GM12878 (cell line): ENCODE measurements around the gene ANO2. TPM values are rescaled to one million over a fixed set of nuclear protein-coding genes. Genes with fewer than 3 reads are reported as not detected.

ENCODE experiments used
- ATAC-seq: fragments of 200-7000 bp; cut with Tn5 transposase; 3 replicates; pipeline ENCODE4 v1.9.1; 2020; ENCODE audit warnings: mild to moderate bottlenecking, moderate library complexity
- BruUV-seq: library from RNA; stranded (reverse); fragments of 400-500 nt; replicated peaks from 2 replicates; lab custom pipeline; 2021; lab: Mats Ljungman, UMichigan
- CTCF ChIA-PET: fragments of 300-600 bp; sonication (Branson Sonifier 250); formaldehyde crosslinking; extraction: SDS; loops from one replicate; lab custom pipeline; 2021; ENCODE audit warnings: inconsistent platforms; lab: Yijun Ruan, JAX
- POLR2A ChIA-PET: fragments of 350-600 bp; formaldehyde crosslinking; extraction: SDS; loops from one replicate; lab custom pipeline; 2021; ENCODE audit warnings: inconsistent platforms; lab: Charles Lee
- RAD21 ChIA-PET: fragments of 300-600 bp; sonication (Branson Sonifier 250); formaldehyde crosslinking; loops from one replicate; lab custom pipeline; 2023; ENCODE audit warnings: antibody characterized with exemption; ENCODE audit not compliant: unreplicated experiment; lab: Charles Lee
- SMC1A ChIA-PET: fragments of 300-600 bp; sonication (Branson Sonifier 250); formaldehyde crosslinking; loops from one replicate; lab custom pipeline; 2023; ENCODE audit not compliant: unreplicated experiment, uncharacterized antibody; lab: Charles Lee
- DNase-seq: peaks from one replicate; pipeline ENCODE4 v3.0.0-alpha.2; 2011; ENCODE audit warnings: low read depth, low spot score
- FAIRE-seq: peaks from 3 replicates; lab custom pipeline; 2011; peaks lifted over from hg19 to GRCh38; lab: Jason Lieb, UNC
- H2AFZ ChIP-seq: 2 replicates; pipeline ENCODE4 v1.6.0; 2011; ENCODE audit warnings: low read depth, low read length, control low read depth; ENCODE audit not compliant: control insufficient read depth
- H3K27ac ChIP-seq: 2 replicates; pipeline ENCODE4 v1.5.1; 2011; ENCODE audit warnings: control low read depth; ENCODE audit not compliant: control insufficient read depth, insufficient read depth
- H3K27me3 ChIP-seq, 2 experiments: replicated peaks in 1 of 2; 2 replicates each; pipeline versions ENCODE4 v1.6.0 to v1.6.1; 2011; ENCODE audit warnings: low read length in 1 of 2; ENCODE audit not compliant: control insufficient read depth in 2 of 2, insufficient read depth in 2 of 2
- H3K36me3 ChIP-seq, 2 experiments: 2 replicates each; pipeline ENCODE4 v1.5.1; 2011; ENCODE audit warnings: low read length in 1 of 2; ENCODE audit not compliant: control insufficient read depth in 2 of 2, insufficient read depth in 2 of 2
- H3K4me1 ChIP-seq: 2 replicates; pipeline ENCODE4 v1.6.1; 2011; ENCODE audit warnings: mild to moderate bottlenecking, low read length, moderate library complexity, mixed read lengths; ENCODE audit not compliant: control insufficient read depth, insufficient read depth
- H3K4me2 ChIP-seq: 2 replicates; pipeline ENCODE4 v1.6.0; 2011; ENCODE audit warnings: control low read depth; ENCODE audit not compliant: control insufficient read depth, insufficient read depth
- H3K4me3 ChIP-seq: fragments of 200-600 bp; sonication (generic); 2 replicates; pipeline ENCODE4 v1.5.1; 2016
- H3K79me2 ChIP-seq: 2 replicates; pipeline ENCODE4 v1.6.0; 2011; ENCODE audit warnings: low read length; ENCODE audit not compliant: control insufficient read depth, insufficient read depth
- H3K9ac ChIP-seq: 2 replicates; pipeline ENCODE4 v1.8.0; 2011; ENCODE audit warnings: low read length, control low read depth, mixed read lengths; ENCODE audit not compliant: control insufficient read depth, insufficient read depth
- H3K9me3 ChIP-seq: replicated peaks from 3 replicates; pipeline ENCODE4 v1.5.1; 2011; ENCODE audit warnings: mild to moderate bottlenecking, low read length; ENCODE audit not compliant: control insufficient read depth, insufficient read depth
- H4K20me1 ChIP-seq: 2 replicates; pipeline ENCODE4 v1.6.0; 2011; ENCODE audit not compliant: control insufficient read depth, insufficient read depth
- BCL11A ChIP-seq: IDR thresholded peaks from 2 replicates; pipeline ENCODE4 v1.6.1; 2011; ENCODE audit warnings: low read depth, low read length
- BHLHE40 ChIP-seq, 2 experiments: fragments of 450-650 bp in 1 of 2; IDR thresholded peaks; 2 replicates each; pipeline ENCODE4 v1.6.1; 2011 to 2017; ENCODE audit warnings: low read depth in 2 of 2, borderline replicate concordance in 1 of 2, improper control_type of control experiment in 1 of 2, low read length in 1 of 2, mild to moderate bottlenecking in 1 of 2
- CUX1 ChIP-seq: IDR thresholded peaks from 2 replicates; pipeline ENCODE4 v1.6.1; 2012; ENCODE audit warnings: improper control_type of control experiment, low read depth, low read length; ENCODE audit not compliant: insufficient replicate concordance
- MYB ChIP-seq: fragments of 150-350 bp; IDR thresholded peaks from 2 replicates; pipeline ENCODE4 v1.6.1; 2014; ENCODE audit warnings: mild to moderate bottlenecking, low read depth, low read length, borderline replicate concordance
- MYC ChIP-seq: IDR thresholded peaks from 2 replicates; pipeline ENCODE4 v1.6.1; 2011; ENCODE audit warnings: mild to moderate bottlenecking, low read length, moderate library complexity, inconsistent platforms; ENCODE audit not compliant: insufficient read depth, insufficient replicate concordance, insufficient read length, severe bottlenecking
- NFYA ChIP-seq: IDR thresholded peaks from 2 replicates; pipeline ENCODE4 v1.6.1; 2011; ENCODE audit warnings: low read depth, mild to moderate bottlenecking, low read length, improper control_type of control experiment, borderline replicate concordance
- NFYB ChIP-seq: IDR thresholded peaks from 2 replicates; pipeline ENCODE4 v1.6.1; 2011; ENCODE audit warnings: low read depth, mild to moderate bottlenecking, low read length, improper control_type of control experiment, moderate library complexity; ENCODE audit not compliant: insufficient read depth
- PAX8 ChIP-seq: fragments of 450-650 bp; IDR thresholded peaks from 2 replicates; pipeline ENCODE4 v1.6.1; 2017; ENCODE audit warnings: mild to moderate bottlenecking, moderate library complexity
- POLR2A ChIP-seq: IDR thresholded peaks from 2 replicates; pipeline ENCODE4 v1.6.1; 2011; ENCODE audit warnings: low read depth, mild to moderate bottlenecking, low read length
- POU2F2 ChIP-seq: IDR thresholded peaks from 3 replicates; pipeline ENCODE4 v1.6.1; 2011; ENCODE audit warnings: low read depth, mild to moderate bottlenecking, low read length, borderline replicate concordance
- RAD51 ChIP-seq: fragments of 450-650 bp; IDR thresholded peaks from 2 replicates; pipeline ENCODE4 v1.6.1; 2016; ENCODE audit warnings: moderate library complexity, mild to moderate bottlenecking, inconsistent platforms
- RELA ChIP-seq: fragments of 450-650 bp; IDR thresholded peaks from 2 replicates; pipeline ENCODE4 v1.8.0; 2014; ENCODE audit warnings: borderline replicate concordance; ENCODE audit not compliant: partially characterized antibody
- REST ChIP-seq: IDR thresholded peaks from 2 replicates; pipeline ENCODE4 v1.6.1; 2012; ENCODE audit warnings: mild to moderate bottlenecking, low read depth, low read length
- RUNX3 ChIP-seq: IDR thresholded peaks from 2 replicates; pipeline ENCODE4 v1.6.1; 2012; ENCODE audit warnings: low read length, inconsistent platforms
- WGBS: methylation state at CpG from one replicate; pipeline ENCODE4 v1.1.6; 2016; ENCODE audit warnings: low lambda C conversion rate; ENCODE audit not compliant: insufficient replicate concordance, insufficient coverage; ENCODE audit errors: missing lambda C conversion rate; 5-methylcytosine and 5-hydroxymethylcytosine counted together
- in situ Hi-C: fragments of 300-500 bp; cut with MboI; formaldehyde crosslinking; loops from 9 replicates; pipeline ENCODE4 v1.14.3; 2018; ENCODE audit warnings: mixed read lengths
- intact Hi-C: fragments of 100-400 bp; cut with micrococcal nuclease; formaldehyde crosslinking; loops from one replicate; pipeline ENCODE4 v1.14.2; 2022; ENCODE audit not compliant: unreplicated experiment
- polyA plus RNA-seq, 11 experiments: library from polyadenylated mRNA; depleted of rRNA in 4 of 11; unstranded in 6 of 11; stranded (reverse) in 5 of 11; fragments of >200 nt; fragmentation: Nextera tagmentation in 4 of 11; fragmentation: Illumina TruSeq in 1 of 11; extraction: Ambion mirVana in 4 of 11; extraction: Trizol in 1 of 11; gene quantifications; 1 replicate in 1 of 11; 2 replicates in 10 of 11; pipeline versions ENCODE4 v1.2.1 to v1.2.3, GENCODE V29; 2011 to 2016; ENCODE audit warnings: inconsistent platforms in 2 of 11, missing spikeins in 2 of 11, low read depth in 1 of 11
- total RNA-seq, 4 experiments: library from RNA; depleted of rRNA in 3 of 4; stranded (reverse); fragments of >200 nt in 3 of 4; fragmentation: Illumina TruSeq in 1 of 4; extraction: Trizol in 1 of 4; gene quantifications; 2 replicates each; pipeline versions ENCODE4 v1.2.1 to v1.2.3, GENCODE V29; 2013 to 2021

Gene ANO2
- total and polyA plus RNA-seq, 10 of the 15 experiments (the other 5 are each of a cell fraction or from before 2014, with no cell fraction given) = not detected

- intact Hi-C loops (no loop called here), in situ Hi-C loops (no loop called here)
- no TSS peak for BruUV-seq
- no peak for DNase-seq
- ChIA-PET SMC1A (no interaction called here), CTCF (no interaction called here), POLR2A (interaction anchor here (0.7 kb wide), 1 partner anchor 201 kb away, joined by 5 read pairs; no protein-coding TSS in a partner anchor), RAD21 (no interaction called here)
- Histone ChIP-seq H3K9ac (no peak overlapping the region), H3K36me3 (no peaks in the 10 kb centered on the region), H3K27ac (no peak overlapping the region), H3K4me3 (no peak overlapping the region), H3K4me1 (no peaks in the 10 kb centered on the region), H3K4me2 (no peak overlapping the region), H3K9me3 (no peaks in the 10 kb centered on the region), H3K27me3 (no peaks in the 10 kb centered on the region; a peak in 1 of 4 replicates), H2AFZ (no peak overlapping the region), H3K79me2 (no peaks in the 10 kb centered on the region), H4K20me1 (no peaks in the 10 kb centered on the region)
- 2% methylated on average over 3 of the region's 3 CpGs for whole genome bisulfite sequencing
- no peak for FAIRE-seq
- no peak for ATAC-seq
- TF ChIP-seq BHLHE40 (IDR thresholded peaks at IDR 0.05; ENCODE audit: borderline replicate concordance in 1 of 2, low read depth in 2 of 2, low read length in 1 of 2) = no peak
- no peak for TF ChIP-seq POLR2A
- no peak for TF ChIP-seq MYB
- TF ChIP-seq POU2F2 = no peak
- no peak for TF ChIP-seq RELA
- no peak for TF ChIP-seq CUX1
- TF ChIP-seq NFYB = no peak
- TF ChIP-seq RAD51 = no peak
- TF ChIP-seq RUNX3 = no peak
- TF ChIP-seq BCL11A = no peak
- no peak for TF ChIP-seq REST
- no peak for TF ChIP-seq MYC
- TF ChIP-seq PAX8 = no peak
- TF ChIP-seq NFYA = no peak
These were observed 322.8 kb downstream of the ANO2 start for GRCh38 chr12:5622280-5622679.
